Measurements from ENCODE around the gene KRTAP5-3.

The KRTAP5-3 gene

GRCh38 chr11:1572197-1573076, 35.8 kb downstream of the KRTAP5-3 start, which contains the start of gene DUSP8:
Gene DUSP8, minus strand, starts transcription at chr11:1572271. Its CDS starts 6,445 bp downstream, at chr11:1565826.
- no peak for TF ChIP-seq CTCF (conservative IDR thresholded peaks at IDR 0.05; ENCODE audit: low read length)
- no peak for TF ChIP-seq EZH2phosphoT487 (IDR thresholded peaks at IDR 0.05; ENCODE audit: borderline replicate concordance)
- Histone ChIP-seq H3F3A (ENCODE audit: low read depth) (no peaks in the 10 kb centered on the region), H3K4me1 (ENCODE audit: insufficient read depth, low read length, poor library complexity, severe bottlenecking) (no peaks in the 10 kb centered on the region), H3K9ac (ENCODE audit: low read depth, low read length, poor library complexity, severe bottlenecking) (no peak within 1 kb of the TSS), H3K9me3 (ENCODE audit: insufficient read depth, low read depth, low read length) (no peaks in the 10 kb centered on the region), H3K4me2 (ENCODE audit: low read depth, low read length, poor library complexity, severe bottlenecking) (no peak within 1 kb of the TSS), H3K36me3 (ENCODE audit: insufficient read depth, low read length) (no peaks in the 10 kb centered on the region), H3K27me3 (ENCODE audit: insufficient read depth, low read length, poor library complexity, severe bottlenecking) (no peaks in the 10 kb centered on the region), H3K9me2 (replicated peaks; ENCODE audit: low read depth, low read length) (no peaks in the 10 kb centered on the region), H4K20me1 (ENCODE audit: insufficient read depth, low read length, poor library complexity, severe bottlenecking) (no peaks in the 10 kb centered on the region), H2AFZ (ENCODE audit: low read length) (no peak within 1 kb of the TSS), H3K79me2 (ENCODE audit: insufficient read depth, low read length) (no peaks in the 10 kb centered on the region), H3K4me3 (ENCODE audit: low read length, poor library complexity, severe bottlenecking) (no peak within 1 kb of the TSS)

- TF ChIP-seq CTCF (conservative IDR thresholded peaks at IDR 0.05; ENCODE audit: low read length), result no peak
- no peak for TF ChIP-seq EZH2phosphoT487 (IDR thresholded peaks at IDR 0.05; ENCODE audit: borderline replicate concordance)
- H3K79me2 ChIP-seq (ENCODE audit: insufficient read depth, low read length), result no peaks in the 10 kb centered on the region
- no peaks in the 10 kb centered on the region for H3K36me3 ChIP-seq (ENCODE audit: insufficient read depth, low read length)
- H3F3A ChIP-seq (ENCODE audit: low read depth), result no peaks in the 10 kb centered on the region
- no peak overlapping the region for H2AFZ ChIP-seq (ENCODE audit: low read length)
- H3K4me2 ChIP-seq (ENCODE audit: low read depth, low read length, poor library complexity, severe bottlenecking), result no peak overlapping the region
- no peaks in the 10 kb centered on the region for H3K27me3 ChIP-seq (ENCODE audit: insufficient read depth, low read length, poor library complexity, severe bottlenecking)
- no peaks in the 10 kb centered on the region for H3K9me3 ChIP-seq (ENCODE audit: insufficient read depth, low read depth, low read length)
- H3K4me3 ChIP-seq (ENCODE audit: low read length, poor library complexity, severe bottlenecking), result no peak overlapping the region
- no peak overlapping the region for H3K9ac ChIP-seq (ENCODE audit: low read depth, low read length, poor library complexity, severe bottlenecking)
- no peaks in the 10 kb centered on the region for H3K4me1 ChIP-seq (ENCODE audit: insufficient read depth, low read length, poor library complexity, severe bottlenecking)
- no peaks in the 10 kb centered on the region for H3K9me2 ChIP-seq (replicated peaks; ENCODE audit: low read depth, low read length)
- H4K20me1 ChIP-seq (ENCODE audit: insufficient read depth, low read length, poor library complexity, severe bottlenecking), result no peaks in the 10 kb centered on the region
These were observed 36.5 kb downstream of the KRTAP5-3 start for GRCh38 chr11:1571760-1572196.

- H2AFZ ChIP-seq (ENCODE audit: low read length), result no peak overlapping the region
- no peaks in the 10 kb centered on the region for H3K36me3 ChIP-seq (ENCODE audit: insufficient read depth, low read length)
- H3K9me2 ChIP-seq (replicated peaks; ENCODE audit: low read depth, low read length), result no peaks in the 10 kb centered on the region
- no peaks in the 10 kb centered on the region for H3K79me2 ChIP-seq (ENCODE audit: insufficient read depth, low read length)
- H3K9me3 ChIP-seq (ENCODE audit: insufficient read depth, low read depth, low read length), result no peaks in the 10 kb centered on the region
- no peak overlapping the region for H3K9ac ChIP-seq (ENCODE audit: low read depth, low read length, poor library complexity, severe bottlenecking)
- no peaks in the 10 kb centered on the region for H3F3A ChIP-seq (ENCODE audit: low read depth)
- TF ChIP-seq CTCF (conservative IDR thresholded peaks at IDR 0.05; ENCODE audit: low read length) (no peak), EZH2phosphoT487 (IDR thresholded peaks at IDR 0.05; ENCODE audit: borderline replicate concordance) (no peak)
- H3K4me3 ChIP-seq (ENCODE audit: low read length, poor library complexity, severe bottlenecking), result no peak overlapping the region
- no peaks in the 10 kb centered on the region for H3K4me1 ChIP-seq (ENCODE audit: insufficient read depth, low read length, poor library complexity, severe bottlenecking)
- no peaks in the 10 kb centered on the region for H4K20me1 ChIP-seq (ENCODE audit: insufficient read depth, low read length, poor library complexity, severe bottlenecking)
- no peak overlapping the region for H3K4me2 ChIP-seq (ENCODE audit: low read depth, low read length, poor library complexity, severe bottlenecking)
- no peaks in the 10 kb centered on the region for H3K27me3 ChIP-seq (ENCODE audit: insufficient read depth, low read length, poor library complexity, severe bottlenecking)
These were observed 37.1 kb downstream of the KRTAP5-3 start for GRCh38 chr11:1570896-1571759.

All from Loucy (cell line).